ENCODE data around the gene TTR. TPM values are rescaled to one million over a fixed set of nuclear protein-coding genes. Genes with fewer than 3 reads are reported as not detected.

The TTR gene
- total and polyA plus RNA-seq, 3 donors from 2014 or later = 0.63 to 2.8 (median 1.1) TPM

GRCh38 chr18:31645411-31645810, 53.7 kb downstream of the TTR start:
- no peak overlapping the region for H3K4me3 ChIP-seq
- WGBS, 2 donors = 94 to 98% methylated on average over 4 of the region's 4 CpGs
- no peak for TF ChIP-seq POLR2A (IDR thresholded peaks at IDR 0.05)
- no peak for TF ChIP-seq CTCF (IDR thresholded peaks at IDR 0.05)
- no peaks in the 10 kb centered on the region for H3K9me3 ChIP-seq
- H3K36me3 ChIP-seq (ENCODE audit: low read depth, missing control alignments) = no peaks in the 10 kb centered on the region
- H3K27ac ChIP-seq = no peak overlapping the region
- no peaks in the 10 kb centered on the region for H3K27me3 ChIP-seq
- no peaks in the 10 kb centered on the region for H3K4me1 ChIP-seq
- intact Hi-C loops (cut with DNase I; ENCODE audit: low total_unique reads) = no loop called here
- DNase-seq = no peak

GRCh38 chr18:31646332-31647126, 54.9 kb downstream of the TTR start:
- no peak overlapping the region for H3K4me3 ChIP-seq
- H3K36me3 ChIP-seq (ENCODE audit: low read depth, missing control alignments) = no peaks in the 10 kb centered on the region
- no peak overlapping the region for H3K27ac ChIP-seq
- 79 to 80% methylated on average over 7 of the region's 7 CpGs for WGBS, 2 donors
- DNase-seq = no peak
- TF ChIP-seq POLR2A (IDR thresholded peaks at IDR 0.05) (no peak), CTCF (IDR thresholded peaks at IDR 0.05) (no peak)
- intact Hi-C loops (cut with DNase I; ENCODE audit: low total_unique reads) = no loop called here
- no peaks in the 10 kb centered on the region for H3K9me3 ChIP-seq
- H3K27me3 ChIP-seq = no peaks in the 10 kb centered on the region
- H3K4me1 ChIP-seq = no peaks in the 10 kb centered on the region

- Histone ChIP-seq H3K27ac (no peak overlapping the region), H3K36me3 (ENCODE audit: low read depth, missing control alignments) (no peaks in the 10 kb centered on the region)
Observed at GRCh38 chr18:31647127-31647753, 55.6 kb downstream of the TTR start.

More at GRCh38 chr18:31647127-31647753, 55.6 kb downstream of the TTR start:
- TF ChIP-seq POLR2A (IDR thresholded peaks at IDR 0.05) = no peak
- no peak for TF ChIP-seq CTCF (IDR thresholded peaks at IDR 0.05)
- Histone ChIP-seq H3K27me3 (no peaks in the 10 kb centered on the region), H3K4me1 (no peaks in the 10 kb centered on the region), H3K9me3 (no peaks in the 10 kb centered on the region), H3K4me3 (no peak overlapping the region)
- WGBS, 2 donors = 79 to 85% methylated on average over 4 of the region's 4 CpGs
- intact Hi-C loops (cut with DNase I; ENCODE audit: low total_unique reads) = no loop called here
- no peak for DNase-seq

Other genes starting within 250 kb of the TTR start
- under 1 TPM; 0.08 to 0.31 TPM for gene DSG4, start 215.1 kb upstream of the TTR start, total RNA-seq
- gene DSG4, start 215.1 kb upstream of the TTR start, polyA plus RNA-seq (ENCODE audit: insufficient read depth, low read depth, low replicate concordance) = 0.83 TPM
- gene DSG3, start 144.1 kb upstream of the TTR start, total RNA-seq = under 1 TPM; 0.16 to 0.19 TPM
- 0.16 TPM for gene DSG3, start 144.1 kb upstream of the TTR start, polyA plus RNA-seq (ENCODE audit: insufficient read depth, low read depth, low replicate concordance)
- gene DSG2, start 93.7 kb upstream of the TTR start, total RNA-seq = 1 to 10 TPM; 5.9 to 7.0 TPM
- 8.6 TPM for gene DSG2, start 93.7 kb upstream of the TTR start, polyA plus RNA-seq (ENCODE audit: insufficient read depth, low read depth, low replicate concordance)
- gene B4GALT6, start 92.7 kb downstream of the TTR start, total RNA-seq = 10 to 100 TPM; 14.9 to 19.5 TPM
- 12.1 TPM for gene B4GALT6, start 92.7 kb downstream of the TTR start, polyA plus RNA-seq (ENCODE audit: insufficient read depth, low read depth, low replicate concordance)
- 1 to 10 TPM; 4.0 to 5.7 TPM for gene SLC25A52, start 169.0 kb downstream of the TTR start, total RNA-seq
- gene SLC25A52, start 169.0 kb downstream of the TTR start, polyA plus RNA-seq (ENCODE audit: insufficient read depth, low read depth, low replicate concordance) = 23.4 TPM

Measured in testis (tissue), 3 donors.